SK-N-SH (cell line): ENCODE results near the gene ASB15.

ENCODE experiments used
- EP300 ChIP-seq, 2 experiments: IDR thresholded peaks; 2 replicates each; pipeline versions ENCODE4 v1.4.0 to v1.6.1; 2012; ENCODE audit warnings: borderline replicate concordance in 1 of 2, low read depth in 1 of 2, low read length in 1 of 2
- JUND ChIP-seq: IDR thresholded peaks from 2 replicates; pipeline ENCODE4 v1.4.0; 2012
- POLR2AphosphoS5 ChIP-seq: IDR thresholded peaks from 2 replicates; pipeline ENCODE4 v1.6.1; 2012; ENCODE audit warnings: low read depth, low read length
- SIN3A ChIP-seq: IDR thresholded peaks from 2 replicates; pipeline ENCODE4 v1.6.1; 2012; ENCODE audit warnings: low read depth, mild to moderate bottlenecking, low read length, moderate library complexity, borderline replicate concordance
- YY1 ChIP-seq: IDR thresholded peaks from 2 replicates; pipeline ENCODE4 v1.4.0; 2012; ENCODE audit warnings: low read depth, mild to moderate bottlenecking
- TF ChIP-seq, protein P1 (sequence below): IDR thresholded peaks from 2 replicates; pipeline ENCODE4 v1.4.0; 2012; ENCODE audit warnings: low read depth, borderline replicate concordance
- TF ChIP-seq, protein P2 (sequence below): fragments of 200-600 bp; sonication (generic); IDR thresholded peaks from 2 replicates; pipeline ENCODE4 v1.6.1; 2017; ENCODE audit warnings: antibody characterized with exemption, mild to moderate bottlenecking, moderate library complexity
- TF ChIP-seq, protein P3 (sequence below): IDR thresholded peaks from 2 replicates; pipeline ENCODE4 v1.6.1; 2012; ENCODE audit warnings: mild to moderate bottlenecking, low read depth, low read length, moderate library complexity
- TF ChIP-seq, protein P4 (sequence below): IDR thresholded peaks from 2 replicates; pipeline ENCODE4 v1.4.0; 2012; ENCODE audit warnings: low read depth, borderline replicate concordance
- TF ChIP-seq, protein P5 (sequence below): fragments of 150-350 bp; IDR thresholded peaks from 2 replicates; pipeline ENCODE4 v1.6.1; 2017; ENCODE audit warnings: antibody characterized with exemption, low read length, low read depth, borderline replicate concordance

DNA sequence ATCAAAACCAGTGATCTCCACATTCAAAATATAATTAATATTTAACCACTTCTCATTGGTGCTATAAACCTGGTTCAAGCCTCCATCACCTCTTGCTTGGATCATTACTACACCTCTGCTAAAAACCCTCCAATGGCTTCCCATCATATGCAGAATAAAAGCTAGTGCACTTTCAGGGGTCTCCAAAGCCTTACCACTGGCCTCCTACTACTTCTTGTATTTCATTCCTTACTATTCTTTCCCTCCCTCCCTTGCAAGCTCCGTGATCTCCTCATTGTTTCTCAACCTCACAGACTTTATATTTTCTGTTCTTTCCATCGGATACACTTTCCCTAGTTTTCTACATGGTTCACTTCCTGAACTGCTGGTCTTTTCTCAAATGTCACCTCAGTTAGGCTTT, 85.5 kb downstream of the ASB15 start:
- TF ChIP-seq POLR2AphosphoS5 (no peak), YY1 (no peak), SIN3A (no peak), EP300 (IDR thresholded peaks at IDR 0.05; ENCODE audit: borderline replicate concordance in 1 of 2, low read depth in 1 of 2, low read length in 1 of 2) (no peak), JUND (no peak)
- TF ChIP-seq, protein P1, sequence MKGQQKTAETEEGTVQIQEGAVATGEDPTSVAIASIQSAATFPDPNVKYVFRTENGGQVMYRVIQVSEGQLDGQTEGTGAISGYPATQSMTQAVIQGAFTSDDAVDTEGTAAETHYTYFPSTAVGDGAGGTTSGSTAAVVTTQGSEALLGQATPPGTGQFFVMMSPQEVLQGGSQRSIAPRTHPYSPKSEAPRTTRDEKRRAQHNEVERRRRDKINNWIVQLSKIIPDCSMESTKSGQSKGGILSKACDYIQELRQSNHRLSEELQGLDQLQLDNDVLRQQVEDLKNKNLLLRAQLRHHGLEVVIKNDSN: no peak
- TF ChIP-seq, protein P2, sequence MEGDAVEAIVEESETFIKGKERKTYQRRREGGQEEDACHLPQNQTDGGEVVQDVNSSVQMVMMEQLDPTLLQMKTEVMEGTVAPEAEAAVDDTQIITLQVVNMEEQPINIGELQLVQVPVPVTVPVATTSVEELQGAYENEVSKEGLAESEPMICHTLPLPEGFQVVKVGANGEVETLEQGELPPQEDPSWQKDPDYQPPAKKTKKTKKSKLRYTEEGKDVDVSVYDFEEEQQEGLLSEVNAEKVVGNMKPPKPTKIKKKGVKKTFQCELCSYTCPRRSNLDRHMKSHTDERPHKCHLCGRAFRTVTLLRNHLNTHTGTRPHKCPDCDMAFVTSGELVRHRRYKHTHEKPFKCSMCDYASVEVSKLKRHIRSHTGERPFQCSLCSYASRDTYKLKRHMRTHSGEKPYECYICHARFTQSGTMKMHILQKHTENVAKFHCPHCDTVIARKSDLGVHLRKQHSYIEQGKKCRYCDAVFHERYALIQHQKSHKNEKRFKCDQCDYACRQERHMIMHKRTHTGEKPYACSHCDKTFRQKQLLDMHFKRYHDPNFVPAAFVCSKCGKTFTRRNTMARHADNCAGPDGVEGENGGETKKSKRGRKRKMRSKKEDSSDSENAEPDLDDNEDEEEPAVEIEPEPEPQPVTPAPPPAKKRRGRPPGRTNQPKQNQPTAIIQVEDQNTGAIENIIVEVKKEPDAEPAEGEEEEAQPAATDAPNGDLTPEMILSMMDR: no peak
- TF ChIP-seq, protein P3, sequence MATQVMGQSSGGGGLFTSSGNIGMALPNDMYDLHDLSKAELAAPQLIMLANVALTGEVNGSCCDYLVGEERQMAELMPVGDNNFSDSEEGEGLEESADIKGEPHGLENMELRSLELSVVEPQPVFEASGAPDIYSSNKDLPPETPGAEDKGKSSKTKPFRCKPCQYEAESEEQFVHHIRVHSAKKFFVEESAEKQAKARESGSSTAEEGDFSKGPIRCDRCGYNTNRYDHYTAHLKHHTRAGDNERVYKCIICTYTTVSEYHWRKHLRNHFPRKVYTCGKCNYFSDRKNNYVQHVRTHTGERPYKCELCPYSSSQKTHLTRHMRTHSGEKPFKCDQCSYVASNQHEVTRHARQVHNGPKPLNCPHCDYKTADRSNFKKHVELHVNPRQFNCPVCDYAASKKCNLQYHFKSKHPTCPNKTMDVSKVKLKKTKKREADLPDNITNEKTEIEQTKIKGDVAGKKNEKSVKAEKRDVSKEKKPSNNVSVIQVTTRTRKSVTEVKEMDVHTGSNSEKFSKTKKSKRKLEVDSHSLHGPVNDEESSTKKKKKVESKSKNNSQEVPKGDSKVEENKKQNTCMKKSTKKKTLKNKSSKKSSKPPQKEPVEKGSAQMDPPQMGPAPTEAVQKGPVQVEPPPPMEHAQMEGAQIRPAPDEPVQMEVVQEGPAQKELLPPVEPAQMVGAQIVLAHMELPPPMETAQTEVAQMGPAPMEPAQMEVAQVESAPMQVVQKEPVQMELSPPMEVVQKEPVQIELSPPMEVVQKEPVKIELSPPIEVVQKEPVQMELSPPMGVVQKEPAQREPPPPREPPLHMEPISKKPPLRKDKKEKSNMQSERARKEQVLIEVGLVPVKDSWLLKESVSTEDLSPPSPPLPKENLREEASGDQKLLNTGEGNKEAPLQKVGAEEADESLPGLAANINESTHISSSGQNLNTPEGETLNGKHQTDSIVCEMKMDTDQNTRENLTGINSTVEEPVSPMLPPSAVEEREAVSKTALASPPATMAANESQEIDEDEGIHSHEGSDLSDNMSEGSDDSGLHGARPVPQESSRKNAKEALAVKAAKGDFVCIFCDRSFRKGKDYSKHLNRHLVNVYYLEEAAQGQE: no peak
- TF ChIP-seq, protein P4, sequence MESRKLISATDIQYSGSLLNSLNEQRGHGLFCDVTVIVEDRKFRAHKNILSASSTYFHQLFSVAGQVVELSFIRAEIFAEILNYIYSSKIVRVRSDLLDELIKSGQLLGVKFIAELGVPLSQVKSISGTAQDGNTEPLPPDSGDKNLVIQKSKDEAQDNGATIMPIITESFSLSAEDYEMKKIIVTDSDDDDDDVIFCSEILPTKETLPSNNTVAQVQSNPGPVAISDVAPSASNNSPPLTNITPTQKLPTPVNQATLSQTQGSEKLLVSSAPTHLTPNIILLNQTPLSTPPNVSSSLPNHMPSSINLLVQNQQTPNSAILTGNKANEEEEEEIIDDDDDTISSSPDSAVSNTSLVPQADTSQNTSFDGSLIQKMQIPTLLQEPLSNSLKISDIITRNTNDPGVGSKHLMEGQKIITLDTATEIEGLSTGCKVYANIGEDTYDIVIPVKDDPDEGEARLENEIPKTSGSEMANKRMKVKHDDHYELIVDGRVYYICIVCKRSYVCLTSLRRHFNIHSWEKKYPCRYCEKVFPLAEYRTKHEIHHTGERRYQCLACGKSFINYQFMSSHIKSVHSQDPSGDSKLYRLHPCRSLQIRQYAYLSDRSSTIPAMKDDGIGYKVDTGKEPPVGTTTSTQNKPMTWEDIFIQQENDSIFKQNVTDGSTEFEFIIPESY: no peak
- TF ChIP-seq, protein P5, sequence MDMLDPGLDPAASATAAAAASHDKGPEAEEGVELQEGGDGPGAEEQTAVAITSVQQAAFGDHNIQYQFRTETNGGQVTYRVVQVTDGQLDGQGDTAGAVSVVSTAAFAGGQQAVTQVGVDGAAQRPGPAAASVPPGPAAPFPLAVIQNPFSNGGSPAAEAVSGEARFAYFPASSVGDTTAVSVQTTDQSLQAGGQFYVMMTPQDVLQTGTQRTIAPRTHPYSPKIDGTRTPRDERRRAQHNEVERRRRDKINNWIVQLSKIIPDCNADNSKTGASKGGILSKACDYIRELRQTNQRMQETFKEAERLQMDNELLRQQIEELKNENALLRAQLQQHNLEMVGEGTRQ: no peak
